Omental fat pad (tissue), 4 donors: Measurements from ENCODE around the gene PCBP3. TPM values are rescaled to one million over a fixed set of nuclear protein-coding genes. Genes with fewer than 3 reads are reported as not detected.

Experiments
- ATAC-seq: fragments of 150-250 bp; one replicate; pipeline ENCODE4 v1.9.1; 2016; ENCODE audit warnings: mild to moderate bottlenecking, moderate library complexity; ENCODE audit not compliant: low FRiP score
- DNase-seq: peaks from one replicate; pipeline ENCODE4 v3.0.0-alpha.2; 2019; ENCODE audit warnings: low spot score
- total RNA-seq, 4 donors: library from RNA; depleted of rRNA; stranded (reverse); fragments of >200 nt; gene quantifications; one replicate each; pipeline ENCODE4 v1.1.0, GENCODE V29; 2016
- TF ChIP-seq, protein P1 (sequence below), 3 donors: fragments of 450-650 bp; IDR thresholded peaks; one replicate each; pipeline ENCODE4 v1.5.1; 2016 to 2017; ENCODE audit warnings: antibody characterized with exemption in 3 of 3, mild to moderate bottlenecking in 3 of 3, moderate library complexity in 2 of 3

Gene PCBP3
- total RNA-seq, 4 donors from 2014 or later, result 1.1 to 26.8 (median 14.8) TPM

DNA sequence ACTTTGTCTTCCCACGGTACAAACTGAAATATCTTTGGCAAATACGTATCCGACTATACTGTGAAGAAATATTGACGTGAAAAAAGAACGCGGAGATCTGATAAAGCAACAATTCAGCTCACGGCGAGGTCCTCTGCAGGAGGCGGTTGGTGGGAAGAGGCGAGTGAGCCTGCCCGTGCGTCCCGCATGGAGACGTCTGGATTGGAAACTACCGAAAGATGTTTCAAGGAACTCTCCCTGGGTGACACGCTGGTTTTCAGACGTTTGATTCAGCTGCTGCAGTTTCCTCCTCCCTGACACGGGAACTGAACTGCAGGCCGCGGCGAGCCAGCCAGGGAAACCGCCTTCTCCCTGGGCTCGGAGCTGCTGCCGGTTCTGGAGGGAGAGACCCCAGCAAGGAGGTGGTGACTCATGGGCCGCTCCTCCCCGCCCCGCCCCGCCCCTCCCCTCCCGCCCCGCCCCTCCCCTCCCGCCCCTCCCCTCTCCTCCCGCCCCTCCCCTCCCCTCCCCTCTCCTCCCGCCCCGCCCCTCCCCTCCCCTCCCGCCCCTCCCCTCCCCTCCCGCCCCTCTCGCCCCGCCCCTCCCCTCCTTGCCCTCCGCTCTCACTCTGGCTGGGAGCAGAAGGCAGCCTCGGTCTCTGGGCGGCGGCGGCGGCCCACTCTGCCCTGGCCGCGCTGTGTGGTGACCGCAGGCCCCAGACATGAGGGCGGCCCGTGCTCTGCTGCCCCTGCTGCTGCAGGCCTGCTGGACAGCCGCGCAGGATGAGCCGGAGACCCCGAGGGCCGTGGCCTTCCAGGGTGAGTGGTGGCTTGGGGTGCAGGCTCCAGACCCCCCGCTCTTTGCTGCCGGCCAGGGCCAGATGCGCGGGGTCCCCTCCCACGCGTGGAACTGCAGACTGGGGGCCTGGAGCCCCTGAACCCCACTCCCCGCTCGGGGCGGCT is 337.9 kb downstream of the PCBP3 start, which contains the start of gene COL6A1:
Gene COL6A1, plus strand, starts transcription at position 620 of the 941 bp plus-strand sequence. Its CDS starts 81 bp downstream, at position 701.
- TF ChIP-seq, protein P1, sequence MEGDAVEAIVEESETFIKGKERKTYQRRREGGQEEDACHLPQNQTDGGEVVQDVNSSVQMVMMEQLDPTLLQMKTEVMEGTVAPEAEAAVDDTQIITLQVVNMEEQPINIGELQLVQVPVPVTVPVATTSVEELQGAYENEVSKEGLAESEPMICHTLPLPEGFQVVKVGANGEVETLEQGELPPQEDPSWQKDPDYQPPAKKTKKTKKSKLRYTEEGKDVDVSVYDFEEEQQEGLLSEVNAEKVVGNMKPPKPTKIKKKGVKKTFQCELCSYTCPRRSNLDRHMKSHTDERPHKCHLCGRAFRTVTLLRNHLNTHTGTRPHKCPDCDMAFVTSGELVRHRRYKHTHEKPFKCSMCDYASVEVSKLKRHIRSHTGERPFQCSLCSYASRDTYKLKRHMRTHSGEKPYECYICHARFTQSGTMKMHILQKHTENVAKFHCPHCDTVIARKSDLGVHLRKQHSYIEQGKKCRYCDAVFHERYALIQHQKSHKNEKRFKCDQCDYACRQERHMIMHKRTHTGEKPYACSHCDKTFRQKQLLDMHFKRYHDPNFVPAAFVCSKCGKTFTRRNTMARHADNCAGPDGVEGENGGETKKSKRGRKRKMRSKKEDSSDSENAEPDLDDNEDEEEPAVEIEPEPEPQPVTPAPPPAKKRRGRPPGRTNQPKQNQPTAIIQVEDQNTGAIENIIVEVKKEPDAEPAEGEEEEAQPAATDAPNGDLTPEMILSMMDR (IDR thresholded peaks at IDR 0.05), result no peak
- ATAC-seq (peak; percentile 71), DNase-seq (no peak)

DNA sequence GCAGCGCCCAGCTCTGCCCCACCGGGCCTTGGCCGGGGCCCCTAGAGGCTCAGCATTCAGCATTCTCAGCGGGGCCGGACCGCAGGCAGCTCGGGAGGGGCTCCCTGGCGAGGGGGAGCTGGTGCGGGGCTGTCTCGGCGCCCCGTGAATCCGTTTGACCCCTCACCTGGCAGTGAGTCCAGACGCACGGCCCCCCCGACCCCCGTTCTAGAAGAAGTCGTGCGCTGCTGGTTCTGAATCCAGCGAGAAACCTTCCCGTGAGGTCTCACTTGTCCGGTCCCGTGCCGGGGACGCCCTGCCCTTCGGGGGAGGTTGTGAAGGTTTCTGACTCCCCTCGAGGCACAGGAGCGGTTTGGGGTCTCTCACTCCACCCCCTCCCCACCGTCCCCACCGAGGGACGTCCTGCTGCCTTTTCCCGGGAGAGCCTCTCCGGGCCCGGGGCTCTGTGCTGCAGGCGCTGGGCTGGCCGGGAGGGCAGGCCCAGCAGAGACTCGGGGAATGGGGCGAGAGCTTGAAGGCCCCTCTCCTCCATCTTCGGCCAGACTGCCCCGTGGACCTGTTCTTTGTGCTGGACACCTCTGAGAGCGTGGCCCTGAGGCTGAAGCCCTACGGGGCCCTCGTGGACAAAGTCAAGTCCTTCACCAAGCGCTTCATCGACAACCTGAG is 338.7 kb downstream of the PCBP3 start:
- ATAC-seq, result no peak
- DNase-seq, result no peak
- TF ChIP-seq, protein P1 (IDR thresholded peaks at IDR 0.05), result no peak

DNA sequence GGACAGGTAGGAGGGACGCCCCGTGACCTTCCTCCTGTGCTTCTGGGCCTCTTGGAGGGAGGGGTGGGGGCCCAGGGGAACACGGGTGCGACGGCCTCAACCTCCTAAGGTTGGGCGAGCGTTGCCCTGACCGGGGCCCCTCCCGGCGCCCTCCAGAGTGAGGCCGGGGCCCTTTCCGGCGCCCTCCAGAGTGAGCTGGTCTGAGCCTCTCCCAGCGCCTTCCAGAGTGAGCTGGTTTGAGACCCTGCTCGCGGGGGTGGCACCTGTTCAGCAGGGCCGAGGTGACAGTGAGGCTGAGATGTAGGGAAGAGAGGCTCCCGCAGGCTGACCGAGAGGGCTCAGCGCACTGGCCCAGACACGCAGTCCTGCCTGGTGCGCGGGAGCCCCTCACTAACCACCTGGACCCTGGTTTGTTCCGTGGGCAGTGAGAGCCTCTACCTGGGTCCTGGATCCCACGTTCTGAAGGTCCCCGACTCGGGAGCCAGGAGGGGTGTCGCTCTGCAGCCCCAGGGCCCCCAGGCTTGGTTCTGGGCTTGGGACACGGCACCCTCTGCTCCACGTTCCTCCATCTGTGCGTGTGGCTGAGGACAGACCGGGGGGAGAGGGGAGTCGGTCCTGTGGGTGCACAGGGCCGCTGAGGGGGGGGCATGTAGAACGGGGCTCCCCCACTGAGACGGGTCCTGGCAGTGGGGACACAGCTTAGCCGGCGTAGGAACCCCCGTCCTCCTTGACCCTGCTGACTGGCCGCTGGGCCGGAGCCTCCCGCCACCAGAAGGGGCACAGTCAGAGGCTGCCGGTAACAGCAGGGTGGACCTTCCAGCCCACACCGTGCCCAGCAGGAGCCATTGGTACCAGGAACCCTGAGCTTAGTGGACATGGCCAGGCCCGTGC is 339.5 kb downstream of the PCBP3 start:
- no peak for ATAC-seq
- DNase-seq, result no peak
- TF ChIP-seq, protein P1 (IDR thresholded peaks at IDR 0.05), result no peak

DNA sequence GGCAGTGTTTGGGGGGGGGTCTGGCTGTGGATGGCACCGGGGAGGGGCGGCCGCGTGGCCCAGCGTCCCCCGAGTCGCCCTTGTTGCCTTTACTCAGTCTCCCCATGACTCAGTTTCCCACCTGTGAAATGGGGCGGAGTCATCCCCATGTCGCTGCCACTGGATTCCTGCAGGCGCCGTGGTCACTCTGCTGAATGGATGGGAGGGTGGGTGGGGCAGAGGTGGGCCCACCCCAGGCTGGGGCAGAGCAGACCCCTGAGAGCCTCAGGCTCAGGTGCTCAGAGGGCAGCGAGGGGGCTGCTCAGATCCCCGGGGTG is 340.1 kb downstream of the PCBP3 start:
- TF ChIP-seq, protein P1 (IDR thresholded peaks at IDR 0.05), result no peak
- ATAC-seq (no peak), DNase-seq (no peak)

DNA sequence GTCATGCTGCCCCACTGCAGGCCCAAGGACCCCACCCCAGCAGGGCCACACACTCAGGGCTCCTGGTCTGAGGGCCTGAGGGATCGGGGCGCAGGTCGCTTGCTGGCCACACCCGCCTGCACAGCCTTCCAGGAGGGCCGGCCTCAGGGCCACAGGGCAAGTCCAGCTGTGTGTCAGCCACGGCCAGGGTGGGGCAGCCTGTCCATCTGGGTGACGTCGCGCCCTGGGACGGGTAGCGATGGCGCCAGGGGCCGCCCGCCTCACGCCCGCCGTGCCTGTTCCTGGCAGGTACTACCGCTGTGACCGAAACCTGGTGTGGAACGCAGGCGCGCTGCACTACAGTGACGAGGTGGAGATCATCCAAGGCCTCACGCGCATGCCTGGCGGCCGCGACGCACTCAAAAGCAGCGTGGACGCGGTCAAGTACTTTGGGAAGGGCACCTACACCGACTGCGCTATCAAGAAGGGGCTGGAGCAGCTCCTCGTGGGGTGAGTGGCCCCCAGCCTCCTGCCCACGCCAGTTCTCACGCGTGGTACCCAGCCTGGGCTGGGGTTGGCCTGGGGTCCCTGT is 340.5 kb downstream of the PCBP3 start:
- TF ChIP-seq, protein P1 (IDR thresholded peaks at IDR 0.05), result no peak
- DNase-seq (no peak), ATAC-seq (peak; percentile 13)

DNA sequence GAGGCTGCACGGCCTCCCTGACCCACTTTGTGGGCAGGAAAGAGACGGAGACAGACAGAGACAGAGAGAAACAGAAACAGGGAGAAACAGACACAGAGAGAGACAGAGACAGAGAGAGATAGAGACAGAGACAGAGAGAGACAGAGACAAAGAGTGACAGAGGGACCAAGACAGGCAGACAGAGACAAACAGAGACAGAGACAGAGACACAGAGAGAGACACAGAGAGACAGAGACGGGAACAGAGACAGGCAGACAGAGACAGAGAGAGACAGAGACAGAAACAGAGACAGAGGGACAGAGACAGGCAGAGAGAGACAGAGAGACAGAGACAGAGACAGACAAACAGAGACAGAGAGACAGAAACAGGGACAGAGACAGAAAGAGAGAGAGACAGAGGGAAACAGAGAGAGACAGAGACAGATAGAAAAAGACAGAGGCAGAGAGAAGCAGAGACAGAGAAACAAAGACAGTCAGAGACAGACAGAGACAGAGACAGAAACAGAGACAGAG is 341.1 kb downstream of the PCBP3 start:
- TF ChIP-seq, protein P1 (IDR thresholded peaks at IDR 0.05), result no peak
- ATAC-seq (no peak), DNase-seq (no peak)
